GM11168 (cell line): ENCODE results near the gene XPR1.

Source experiments
- in situ Hi-C: fragments of 300-500 bp; cut with MboI; formaldehyde crosslinking; loops from one replicate; pipeline ENCODE4 v1.12.0; 2022; ENCODE audit warnings: low sequenced_read_pairs; ENCODE audit not compliant: unreplicated experiment

XPR1 gene

DNA sequence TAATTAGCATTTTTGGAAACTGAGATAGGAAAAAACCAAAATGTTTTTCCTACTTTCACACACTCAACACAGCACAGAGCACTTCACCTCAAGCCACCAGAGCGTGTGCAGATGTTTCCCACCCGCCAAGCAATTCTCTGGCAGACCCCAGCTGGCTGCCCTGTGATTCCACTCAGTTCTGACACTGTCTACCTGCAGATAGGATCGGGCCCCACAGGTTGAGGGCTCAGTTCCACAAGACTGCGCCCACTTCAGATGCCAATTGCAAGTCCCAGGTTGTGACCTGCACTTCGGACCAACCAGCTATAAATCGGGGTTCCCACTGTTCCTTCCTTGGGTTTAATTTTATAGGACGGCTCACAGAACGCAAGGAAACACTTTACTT is 290.8 kb downstream of the XPR1 start:
- in situ Hi-C loops = no loop called here

DNA sequence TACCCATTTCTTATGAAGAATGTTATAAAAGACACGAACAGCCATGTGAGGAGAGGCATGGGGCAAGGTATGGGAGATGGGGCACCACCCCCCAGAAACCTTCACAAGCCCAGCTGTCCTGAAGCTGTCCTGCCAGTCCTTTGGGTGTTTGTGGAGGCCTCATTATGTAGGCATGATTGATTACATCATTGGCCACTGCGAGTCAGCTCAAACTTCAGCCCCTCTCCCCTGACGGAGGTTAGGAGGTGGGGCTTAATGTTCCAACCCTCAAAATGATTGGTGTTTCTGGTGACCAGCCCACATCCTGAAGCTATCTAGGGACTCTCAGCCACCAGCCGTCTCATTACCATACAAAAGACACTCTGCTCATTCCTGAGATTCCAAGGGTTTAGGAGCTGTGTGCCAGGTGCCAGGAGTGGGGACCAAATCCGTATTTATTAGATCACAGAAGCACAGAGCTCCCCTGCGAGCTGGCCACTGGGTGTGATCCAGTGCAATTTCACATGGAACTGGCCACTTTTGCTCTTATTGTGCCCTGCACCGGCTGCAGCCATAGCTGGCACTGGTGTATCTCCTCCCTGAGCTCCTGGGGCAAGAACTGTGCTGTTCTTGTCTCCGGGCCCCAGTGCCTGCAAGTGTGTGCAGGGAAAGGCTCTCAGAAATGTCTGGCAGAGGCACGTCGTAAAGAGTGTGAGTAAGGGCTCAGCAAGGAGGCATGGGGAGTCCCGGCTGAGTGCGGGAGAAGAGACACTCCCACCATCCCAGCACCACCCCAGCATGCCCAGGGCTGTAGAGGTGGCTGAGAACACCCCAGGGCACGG is 291.4 kb downstream of the XPR1 start:
- in situ Hi-C loops = no loop called here

DNA sequence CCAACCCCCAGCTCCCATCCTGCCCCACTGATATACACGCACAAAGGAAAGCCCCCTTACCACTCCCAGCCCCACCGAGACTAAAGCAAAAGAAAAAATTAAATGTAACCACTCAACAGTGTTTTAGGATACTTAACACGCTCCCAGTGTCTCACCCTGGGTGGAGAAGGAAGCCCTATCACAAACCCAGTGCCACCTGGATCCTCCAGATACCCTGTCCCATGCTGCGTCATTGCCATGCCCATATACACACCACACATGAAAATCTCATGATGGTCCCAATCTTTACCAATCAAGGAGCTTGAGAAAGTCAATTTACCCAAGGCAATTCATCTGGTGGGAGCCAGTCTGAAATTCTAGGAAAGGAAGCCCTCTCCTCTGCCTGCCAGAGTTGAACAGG is 292.1 kb downstream of the XPR1 start:
- in situ Hi-C loops = no loop called here

DNA sequence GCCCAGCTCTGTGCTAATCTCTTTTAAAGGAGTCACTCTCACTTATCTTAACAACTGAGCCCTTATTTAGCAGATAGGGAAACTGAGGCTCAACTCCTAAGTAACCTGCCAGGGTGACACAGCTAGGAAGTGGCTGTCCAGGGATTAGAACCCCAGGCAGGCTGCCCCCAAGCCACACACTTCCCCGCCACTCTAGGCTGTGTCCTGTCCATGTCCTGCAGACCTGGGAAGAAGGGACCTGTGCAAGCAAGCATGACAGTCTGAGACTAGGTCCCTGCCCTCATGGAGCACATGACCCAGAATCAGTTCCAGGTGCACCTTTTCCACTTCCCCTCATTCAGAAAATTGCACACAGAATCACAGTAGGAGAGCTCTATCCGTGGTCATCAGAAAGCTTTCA is 293.1 kb downstream of the XPR1 start:
- in situ Hi-C loops = no loop called here

DNA sequence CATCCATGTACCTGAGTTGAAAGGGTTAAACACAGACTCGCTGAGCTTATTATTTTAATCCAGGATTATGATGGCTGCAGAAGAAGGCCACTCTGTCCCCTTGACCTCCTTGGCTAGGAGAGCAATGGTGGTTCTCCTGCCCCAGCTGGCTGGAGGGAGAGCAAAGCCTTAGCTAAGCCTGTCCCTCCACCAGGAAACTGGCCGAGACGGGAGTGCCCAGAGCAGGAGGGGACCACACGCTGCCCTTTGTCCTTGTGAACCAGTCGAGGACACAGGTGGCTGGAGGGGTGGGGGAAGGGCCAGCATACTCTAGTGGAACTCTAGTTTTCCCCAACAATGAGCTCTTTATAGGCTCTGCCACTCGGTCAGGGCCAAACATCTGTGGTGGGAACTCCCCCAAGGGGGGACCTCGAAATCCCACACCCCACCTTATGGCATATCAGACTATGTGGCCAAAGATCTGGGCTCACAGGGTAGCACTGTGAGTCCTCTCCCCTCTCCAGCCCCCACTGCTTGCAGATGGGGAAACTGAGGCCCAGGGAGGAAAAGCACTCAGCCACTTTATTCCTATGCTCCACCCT is 293.7 kb downstream of the XPR1 start:
- in situ Hi-C loops = no loop called here

DNA sequence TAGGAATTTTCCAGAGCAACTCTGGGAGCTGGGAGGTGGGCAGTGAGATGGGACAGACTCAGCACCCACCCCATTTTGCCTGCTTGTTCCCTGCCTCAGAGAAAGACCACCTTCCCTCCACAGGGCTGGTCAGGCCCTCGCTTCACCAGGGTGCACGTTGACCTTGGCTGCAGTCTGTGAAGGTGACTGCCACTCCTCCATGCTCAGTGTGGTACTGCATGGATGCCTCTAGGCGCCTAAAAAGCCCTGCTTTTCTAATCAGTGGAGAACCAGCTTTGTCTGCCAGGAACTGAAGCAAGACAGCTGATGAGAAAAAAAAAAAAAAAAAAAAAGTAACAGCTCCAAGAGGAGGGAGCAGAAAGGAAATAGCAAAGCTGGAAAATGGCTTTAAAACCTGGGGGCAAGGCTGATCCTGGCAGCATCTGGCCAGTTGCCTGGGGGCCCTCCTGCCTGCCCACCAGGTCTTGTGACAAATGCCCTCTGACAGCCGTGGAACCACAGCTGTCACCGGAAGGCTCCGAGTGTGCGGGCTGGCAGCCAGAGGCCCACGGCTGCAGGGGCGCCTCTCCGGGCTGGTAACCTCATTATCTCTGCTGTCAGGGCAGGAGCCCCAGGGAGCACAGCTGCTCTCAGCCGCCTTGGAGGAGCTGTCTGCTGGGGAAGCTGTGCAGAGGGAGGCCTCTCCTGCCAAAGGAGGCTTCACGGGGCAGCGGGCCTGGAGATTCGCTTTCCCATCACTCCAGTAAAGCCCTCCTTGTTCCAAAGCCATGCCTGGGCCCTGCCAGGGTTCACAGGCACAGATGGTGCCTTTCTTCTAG is 294.6 kb downstream of the XPR1 start:
- in situ Hi-C loops = no loop called here

DNA sequence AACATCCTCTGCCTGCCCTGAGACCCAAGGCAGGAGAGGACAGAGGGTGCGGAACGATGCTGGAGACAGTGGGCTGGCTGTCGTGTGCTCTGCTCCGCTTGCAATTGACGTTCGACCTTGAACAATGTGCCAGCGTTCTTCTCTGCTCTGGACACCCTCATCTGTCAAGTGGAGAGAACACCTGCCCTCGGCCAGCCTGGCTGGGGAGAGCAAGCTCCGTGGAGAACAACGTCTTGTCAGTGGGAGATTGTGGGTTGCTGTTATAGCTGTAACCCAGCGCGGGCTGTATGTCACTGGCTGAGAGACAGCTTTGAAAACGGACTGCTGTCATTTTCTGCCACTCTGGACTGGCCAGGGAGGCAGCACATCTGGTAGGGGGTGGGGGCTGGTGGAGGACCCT is 295.5 kb downstream of the XPR1 start:
- in situ Hi-C loops = no loop called here

DNA sequence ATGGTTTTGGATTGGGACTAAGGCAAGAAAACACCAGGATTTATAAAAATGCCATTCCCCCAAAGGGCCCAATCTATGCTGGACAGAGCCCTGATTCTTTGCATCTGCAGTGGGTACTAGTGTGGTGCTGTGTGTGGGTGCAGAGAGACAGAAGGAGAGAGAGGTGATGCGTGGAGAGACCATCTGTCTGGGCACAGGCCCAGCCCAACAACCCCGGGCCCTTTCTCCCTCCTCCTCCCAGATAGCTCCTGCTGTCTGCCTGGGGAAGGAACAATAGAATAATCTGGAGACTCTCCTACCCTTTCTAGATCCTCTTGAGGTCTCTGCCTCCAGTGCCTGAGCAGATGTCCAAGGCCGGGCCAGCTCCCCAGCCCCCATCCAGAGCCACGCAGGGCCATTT is 296.0 kb downstream of the XPR1 start:
- in situ Hi-C loops = no loop called here

DNA sequence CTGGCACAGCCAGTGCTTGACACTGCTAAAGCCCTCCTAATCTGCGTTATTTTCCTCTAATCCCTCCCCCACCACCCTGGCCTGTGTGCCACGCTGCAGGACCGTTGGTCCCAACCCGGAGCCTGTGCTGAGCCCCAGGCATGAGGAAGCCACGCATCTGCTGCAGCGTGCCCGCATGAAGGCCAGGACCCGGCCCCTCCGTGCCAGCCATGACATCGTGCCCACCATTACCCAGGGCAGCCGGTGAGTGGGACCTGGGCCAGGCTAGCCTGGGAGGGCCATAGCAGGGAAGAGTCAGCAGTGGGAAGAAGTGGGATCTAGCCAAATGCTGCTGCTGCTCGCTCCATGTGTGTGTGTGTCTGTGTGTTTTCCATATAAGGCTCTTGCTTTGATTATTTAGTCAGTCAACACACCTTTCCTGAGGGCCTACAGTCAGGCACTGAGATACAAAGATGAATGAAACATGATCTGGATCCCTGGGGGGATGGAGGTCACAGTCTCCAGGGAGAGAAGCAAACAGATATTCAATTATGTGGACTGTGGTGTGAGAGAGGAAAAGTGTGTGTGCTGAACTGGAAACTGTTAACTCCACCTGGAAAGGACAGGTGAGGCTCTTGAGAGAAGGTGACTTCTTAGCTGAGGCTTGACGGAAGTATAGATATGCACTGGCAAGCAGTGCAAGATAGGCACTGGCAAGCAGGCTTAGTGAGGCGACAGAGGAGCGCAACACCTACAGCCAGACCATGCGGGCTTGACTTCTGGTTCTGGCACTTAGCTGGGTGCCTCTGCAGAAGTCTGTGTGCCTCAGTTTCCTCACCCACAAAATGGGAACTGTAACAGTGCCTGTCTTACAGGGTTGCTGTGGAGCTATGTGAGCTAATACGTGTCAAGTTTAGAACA is 296.8 kb downstream of the XPR1 start:
- in situ Hi-C loops = no loop called here

DNA sequence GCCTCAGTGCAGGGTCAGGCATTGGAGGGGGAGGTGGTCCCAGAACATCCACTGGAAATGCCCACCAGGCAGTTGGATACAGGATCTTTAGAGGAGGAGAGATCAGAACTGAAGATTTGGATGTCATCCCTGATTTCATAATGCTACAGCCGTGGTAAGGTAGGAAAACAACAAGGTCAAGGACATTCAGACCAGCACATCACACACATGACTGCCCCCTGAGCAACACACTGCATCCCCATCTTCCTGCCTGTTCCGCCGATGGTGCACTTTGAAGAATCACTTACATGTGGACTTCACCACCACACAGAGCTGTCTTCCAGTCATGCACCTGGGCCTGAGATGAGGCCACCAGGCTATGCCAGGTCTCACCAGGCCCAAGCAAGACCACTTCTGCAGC is 297.6 kb downstream of the XPR1 start:
- in situ Hi-C loops = no loop called here

DNA sequence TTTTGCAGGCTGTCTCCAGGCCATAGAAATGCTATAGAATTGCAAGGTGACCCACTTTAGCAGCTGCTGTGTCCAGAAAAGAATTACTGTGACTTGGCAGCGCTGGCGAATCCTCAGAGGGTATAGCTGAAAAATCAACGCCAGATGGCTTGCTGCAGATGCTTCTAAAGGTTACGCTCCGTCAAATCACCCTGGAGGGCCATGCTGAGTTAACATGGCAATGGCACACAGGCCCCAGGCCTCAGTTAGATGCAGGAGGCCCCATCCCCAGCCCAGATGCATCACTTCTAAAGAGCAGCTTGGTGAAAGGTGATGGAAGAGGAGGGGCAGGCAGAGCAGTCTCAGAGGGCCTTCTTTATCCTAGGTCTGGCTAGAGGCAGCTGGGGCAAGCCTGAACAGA is 298.9 kb downstream of the XPR1 start:
- in situ Hi-C loops = no loop called here

DNA sequence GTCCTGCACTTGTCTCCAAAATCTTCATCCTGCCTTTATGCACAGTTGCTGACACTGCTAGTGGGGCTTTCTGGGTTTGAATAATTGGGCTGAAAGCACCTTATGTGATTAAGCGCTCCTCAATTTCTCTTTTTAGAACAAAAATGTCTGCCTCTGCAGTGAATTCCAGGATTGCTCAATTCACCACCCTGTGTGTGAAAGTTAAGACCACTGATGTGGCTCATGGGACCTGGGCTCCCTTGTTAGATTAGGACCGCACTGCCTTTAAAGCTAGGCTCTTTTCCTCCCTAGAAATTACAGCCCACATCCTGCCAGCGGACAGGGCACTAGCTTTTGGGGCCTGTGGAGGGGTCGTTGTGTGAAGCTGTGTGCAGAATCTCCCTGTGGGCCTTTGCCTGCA is 299.7 kb downstream of the XPR1 start:
- in situ Hi-C loops = no loop called here

DNA sequence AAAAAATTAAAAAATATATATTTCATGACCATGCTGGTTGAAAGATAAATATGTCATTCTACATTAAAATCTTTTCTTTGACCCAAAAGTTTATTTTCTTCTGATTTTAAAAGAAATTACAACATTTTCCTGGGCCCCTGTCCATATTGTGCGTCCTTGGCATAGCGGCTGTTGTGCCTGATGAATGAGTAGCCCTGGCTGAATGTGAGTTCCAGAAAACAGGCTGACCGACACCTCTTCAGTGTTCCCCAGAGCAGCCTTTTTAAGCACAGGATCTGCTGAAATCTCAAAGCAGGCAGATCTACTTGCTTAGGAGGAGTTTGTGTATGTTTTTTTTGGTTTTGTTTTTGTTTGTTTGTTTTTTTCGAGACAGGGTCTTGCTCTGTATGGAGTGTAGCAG is 300.6 kb downstream of the XPR1 start:
- in situ Hi-C loops = no loop called here

DNA sequence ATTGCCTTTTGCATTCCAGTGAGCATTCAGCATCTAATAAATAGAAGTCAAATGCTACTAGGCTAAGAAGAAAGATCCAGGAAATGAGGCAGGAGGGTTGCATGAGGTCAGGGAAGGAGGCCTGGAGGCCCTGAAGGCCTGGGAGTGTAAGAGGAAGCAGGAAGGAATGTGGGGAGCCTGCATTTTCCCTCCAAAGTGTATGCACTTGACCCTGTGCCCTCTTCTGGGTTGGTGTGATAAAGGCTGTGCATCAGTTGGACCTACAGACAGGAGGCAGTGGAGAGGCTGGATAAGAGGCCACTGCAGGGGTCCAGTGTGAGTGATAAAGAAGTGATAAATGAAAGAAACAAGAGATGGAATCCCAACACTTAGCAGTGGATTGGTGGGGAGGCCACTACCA is 301.3 kb downstream of the XPR1 start:
- in situ Hi-C loops = no loop called here

DNA sequence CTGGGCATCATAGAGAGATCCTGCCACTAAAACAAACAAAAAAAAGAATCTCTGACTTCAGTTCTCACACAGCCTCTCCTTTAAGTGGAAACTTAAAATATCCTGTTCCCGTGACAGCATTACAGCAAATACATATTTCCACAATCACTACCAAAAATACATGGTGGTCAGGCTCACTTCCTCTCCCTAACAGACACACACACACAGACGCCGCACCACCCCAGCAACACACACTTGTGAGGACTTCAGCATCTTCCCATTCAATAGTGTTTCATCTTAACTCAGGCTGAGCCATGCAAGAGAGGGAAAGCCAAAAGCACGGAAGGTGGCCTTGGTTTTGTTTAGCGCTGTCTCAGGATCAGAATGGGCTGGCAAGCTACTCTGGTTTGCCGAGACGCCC is 302.7 kb downstream of the XPR1 start:
- in situ Hi-C loops = no loop called here

DNA sequence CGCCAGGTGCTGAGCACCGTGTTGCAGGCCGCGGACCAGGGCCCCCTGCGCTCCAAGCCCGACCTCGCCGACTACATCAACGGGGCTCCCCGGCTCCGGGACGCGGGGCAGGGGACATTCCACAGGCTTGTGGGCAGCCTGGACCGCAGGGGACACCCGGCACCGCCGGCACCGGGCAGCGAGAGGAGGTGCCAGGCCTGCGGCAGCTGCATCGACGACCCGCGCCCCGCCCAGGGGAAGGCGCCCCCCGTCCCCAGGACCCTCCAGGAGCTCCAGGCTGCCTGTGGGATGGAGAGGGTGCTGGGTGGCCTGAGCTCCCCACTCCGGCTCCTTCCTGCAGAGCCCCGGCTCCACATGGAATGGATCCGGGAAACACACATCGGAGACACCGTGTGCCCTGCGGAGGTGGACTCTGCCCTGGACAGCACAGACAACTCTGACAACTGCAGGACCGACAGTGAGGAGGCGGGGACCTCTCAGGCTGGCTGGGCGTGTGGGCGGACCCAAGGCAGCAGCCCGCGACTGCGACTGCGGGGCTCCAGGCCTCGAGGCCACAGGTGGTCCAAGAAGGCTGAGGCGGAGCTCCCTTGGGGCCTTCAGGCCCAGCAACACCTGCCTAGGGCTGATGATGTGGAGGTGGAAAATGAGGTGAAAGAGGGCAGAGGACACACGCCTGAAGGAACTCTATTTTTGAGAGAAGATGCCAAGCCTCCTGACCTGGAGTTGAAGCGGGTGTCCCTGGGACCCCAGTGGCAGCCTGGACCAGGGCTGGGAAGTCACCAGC is 303.7 kb downstream of the XPR1 start:
- in situ Hi-C loops = no loop called here

DNA sequence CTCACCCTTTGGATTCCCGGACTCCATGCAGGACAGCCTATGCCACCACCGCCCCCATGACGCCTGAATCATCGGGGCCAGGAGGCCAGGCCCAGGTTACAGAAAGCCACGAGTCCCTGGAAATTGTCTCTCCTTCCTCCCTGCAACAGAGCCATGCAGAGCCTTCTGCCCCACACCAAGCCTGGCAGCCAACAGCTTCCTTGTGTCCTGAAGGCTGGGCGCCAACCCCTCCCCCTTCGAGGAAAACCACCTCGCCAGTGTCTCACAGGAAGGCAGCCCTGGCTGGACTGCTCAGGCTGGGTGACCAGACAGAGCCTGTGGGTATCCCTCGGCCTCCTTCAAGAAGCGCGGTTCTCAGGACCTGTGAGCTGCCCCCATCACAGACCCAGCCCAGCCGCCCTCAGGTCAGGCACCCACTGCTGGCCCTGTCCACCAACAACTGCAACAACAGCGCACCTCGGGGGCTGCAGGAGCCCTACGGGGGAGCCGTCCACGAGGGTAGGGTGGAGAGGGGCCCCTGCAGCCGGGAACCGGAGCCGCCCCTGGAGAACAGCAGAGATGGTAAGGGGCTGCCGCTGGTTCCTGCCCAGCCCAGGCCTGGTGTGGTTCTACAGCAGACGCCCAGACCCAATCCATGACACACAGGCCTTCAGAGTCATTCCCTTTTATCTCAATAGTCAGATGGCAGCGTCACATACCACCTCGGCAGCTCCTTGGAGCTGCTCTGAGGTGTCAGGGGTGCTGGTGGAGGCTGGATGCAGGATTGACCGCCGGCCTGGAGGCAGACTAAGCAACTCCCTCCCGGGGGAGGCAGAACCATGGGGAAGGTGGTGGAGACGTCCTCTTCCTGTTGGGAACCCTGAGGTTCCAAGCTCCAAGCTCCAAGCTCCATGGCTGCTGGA is 304.5 kb downstream of the XPR1 start:
- in situ Hi-C loops = no loop called here

DNA sequence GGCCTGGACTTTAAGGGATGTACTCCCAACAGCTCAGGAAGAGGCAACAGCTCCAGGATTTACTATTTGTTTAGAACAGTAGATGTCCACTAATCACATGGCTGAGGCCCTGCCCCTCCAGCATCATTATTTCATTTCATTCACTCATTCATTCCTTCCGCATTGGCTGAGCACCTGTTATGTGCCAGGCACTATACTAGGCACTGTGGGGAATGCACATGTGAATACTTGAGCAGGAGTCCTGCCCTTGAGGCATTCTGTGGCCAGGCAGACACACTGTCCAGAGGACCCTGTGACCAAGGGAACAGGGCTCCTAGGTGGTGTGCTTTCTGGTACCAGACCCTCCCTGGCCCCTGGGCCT is 305.2 kb downstream of the XPR1 start:
- in situ Hi-C loops = no loop called here
